ENCODE results near the gene SLC16A12. TPM values are rescaled to one million over a fixed set of nuclear protein-coding genes. Genes with fewer than 3 reads are reported as not detected.
A peak's percentile ranks its signal among the peaks of the same experiment; 100 is the strongest.

The SLC16A12 gene
- total RNA-seq, 1 donor from 2014 or later: 10.3 TPM

- ATAC-seq: peak; percentile 64
- no peak for DNase-seq (ENCODE audit: low spot score)
- intact Hi-C loops (cut with DNase I): no loop called here
Observed at GRCh38 chr10:89384474-89385340, 150.7 kb downstream of the SLC16A12 start.

- no peak for DNase-seq (ENCODE audit: low spot score)
- intact Hi-C loops (cut with DNase I): no loop called here
- no peak for ATAC-seq
Observed at GRCh38 chr10:89382757-89383156, 152.6 kb downstream of the SLC16A12 start.

Other genes with a start within 250 kb of the SLC16A12 start
- gene IFIT2, start 233.5 kb downstream of the SLC16A12 start, total RNA-seq: 19.9 TPM
- 25.5 TPM for gene IFIT3, start 207.6 kb downstream of the SLC16A12 start, total RNA-seq
- gene IFIT1B, start 157.5 kb downstream of the SLC16A12 start, total RNA-seq: 6.3 TPM
- gene IFIT1, start 143.0 kb downstream of the SLC16A12 start, total RNA-seq: 21.0 TPM
- gene IFIT5, start 121.0 kb downstream of the SLC16A12 start, total RNA-seq: 17.4 TPM
- gene PANK1, start 109.6 kb upstream of the SLC16A12 start, total RNA-seq: 4.9 TPM
- gene KIF20B, start 166.0 kb upstream of the SLC16A12 start, total RNA-seq: 6.7 TPM